ENCODE measurements around the gene GGT5. TPM values are rescaled to one million over a fixed set of nuclear protein-coding genes. Genes with fewer than 3 reads are reported as not detected.

GGT5 gene
- total and polyA plus RNA-seq, 12 donors, result 4.3 to 67.4 (median 13.1) TPM

DNA sequence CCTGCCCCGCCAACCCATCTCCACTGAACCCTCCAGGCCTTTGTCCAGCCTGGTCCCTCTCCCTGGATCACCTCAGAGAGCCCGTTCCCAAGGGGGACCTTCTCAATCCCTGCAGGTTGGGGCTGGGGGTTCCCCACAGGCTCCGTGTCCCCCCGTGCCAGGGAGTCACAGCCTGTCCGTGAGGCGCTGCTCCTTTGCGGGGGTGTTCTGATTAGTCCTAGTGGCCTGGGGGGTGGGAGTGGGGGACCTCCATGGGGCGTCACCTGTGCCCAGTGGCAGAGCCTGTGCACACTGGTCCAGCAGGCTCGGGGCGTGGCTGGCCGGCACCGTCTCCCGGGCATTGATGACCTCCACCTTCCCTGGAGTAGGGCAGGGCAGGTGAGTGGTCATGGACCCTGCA, 11.6 kb downstream of the GGT5 start:
- DNase-seq (no peak), ATAC-seq (peak in 3 of 8 donors; percentile 9 to 20 (median 19))
- Histone ChIP-seq H3K9me3 (no peaks in the 10 kb centered on the region), H3K4me3 (no peak overlapping the region), H3K36me3 (peaks cover 0 to 25% (median 0%) of the 10 kb centered on the region in 9 donors), H3K27ac (no peak overlapping the region), H3K4me1 (peaks cover 0 to 5% (median 3%) of the 10 kb centered on the region in 9 donors), H3K27me3 (no peaks in the 10 kb centered on the region)
- WGBS, 2 donors, result 97 to 98% methylated on average over 13 of the region's 13 CpGs
- intact Hi-C loops (cut with DNase I), result loop anchor here in 3 of 10 donors (5.0 kb wide), 2 partner anchors 36 to 46 kb away; no protein-coding TSS in a partner anchor
- TF ChIP-seq, protein P1, sequence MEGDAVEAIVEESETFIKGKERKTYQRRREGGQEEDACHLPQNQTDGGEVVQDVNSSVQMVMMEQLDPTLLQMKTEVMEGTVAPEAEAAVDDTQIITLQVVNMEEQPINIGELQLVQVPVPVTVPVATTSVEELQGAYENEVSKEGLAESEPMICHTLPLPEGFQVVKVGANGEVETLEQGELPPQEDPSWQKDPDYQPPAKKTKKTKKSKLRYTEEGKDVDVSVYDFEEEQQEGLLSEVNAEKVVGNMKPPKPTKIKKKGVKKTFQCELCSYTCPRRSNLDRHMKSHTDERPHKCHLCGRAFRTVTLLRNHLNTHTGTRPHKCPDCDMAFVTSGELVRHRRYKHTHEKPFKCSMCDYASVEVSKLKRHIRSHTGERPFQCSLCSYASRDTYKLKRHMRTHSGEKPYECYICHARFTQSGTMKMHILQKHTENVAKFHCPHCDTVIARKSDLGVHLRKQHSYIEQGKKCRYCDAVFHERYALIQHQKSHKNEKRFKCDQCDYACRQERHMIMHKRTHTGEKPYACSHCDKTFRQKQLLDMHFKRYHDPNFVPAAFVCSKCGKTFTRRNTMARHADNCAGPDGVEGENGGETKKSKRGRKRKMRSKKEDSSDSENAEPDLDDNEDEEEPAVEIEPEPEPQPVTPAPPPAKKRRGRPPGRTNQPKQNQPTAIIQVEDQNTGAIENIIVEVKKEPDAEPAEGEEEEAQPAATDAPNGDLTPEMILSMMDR (IDR thresholded peaks at IDR 0.05), result no peak

GRCh38 chr22:24232725-24233124, 12.2 kb downstream of the GGT5 start:
- DNase-seq (no peak), ATAC-seq (no peak)
- no peak overlapping the region for H3K27ac ChIP-seq
- peaks cover 0 to under 1% (median 0%) of the 10 kb centered on the region in 11 donors for H3K9me3 ChIP-seq
- H3K4me1 ChIP-seq, result peaks cover 0 to 5% (median 3%) of the 10 kb centered on the region in 9 donors
- H3K36me3 ChIP-seq, result peaks cover 0 to 29% (median 0%) of the 10 kb centered on the region in 9 donors
- H3K27me3 ChIP-seq, result no peaks in the 10 kb centered on the region
- TF ChIP-seq, protein P1 (IDR thresholded peaks at IDR 0.05), result no peak
- no peak overlapping the region for H3K4me3 ChIP-seq
- 94 to 96% methylated on average over 14 to 15 of the region's 15 CpGs for WGBS, 2 donors
- intact Hi-C loops (cut with DNase I), result loop anchor here in 3 of 10 donors (5.0 kb wide), 2 partner anchors 35 to 45 kb away; no protein-coding TSS in a partner anchor

DNA sequence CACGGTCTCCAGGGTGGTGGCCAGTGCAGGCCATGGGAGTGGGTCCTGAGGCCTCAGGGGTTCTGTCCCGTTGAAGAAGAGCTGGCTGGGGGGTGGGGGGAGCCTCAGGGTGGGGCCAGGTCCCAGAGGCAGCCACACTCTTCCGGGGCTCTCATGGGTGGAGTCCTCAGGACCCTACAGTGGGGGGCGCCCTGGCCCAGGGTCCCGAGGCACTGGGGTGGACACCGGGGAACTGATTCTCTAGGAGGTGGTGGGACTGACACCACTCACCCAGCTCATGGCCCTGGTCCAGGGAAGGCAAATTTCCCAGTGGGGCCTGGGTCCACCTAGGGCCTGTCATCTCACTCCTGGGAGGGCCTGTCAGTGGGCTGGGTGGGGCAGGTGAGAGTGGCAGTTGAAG, 12.8 kb downstream of the GGT5 start:
- intact Hi-C loops (cut with DNase I), result loop anchor here in 3 of 10 donors (5.0 kb wide), 2 partner anchors 35 to 45 kb away; no protein-coding TSS in a partner anchor

GRCh38 chr22:24231706-24232105, 13.2 kb downstream of the GGT5 start:
- no peak for DNase-seq
- peak in 1 of 8 donors; percentile 10 for ATAC-seq
- no peak overlapping the region for H3K4me3 ChIP-seq
- intact Hi-C loops (cut with DNase I), result loop anchor here in 3 of 10 donors (5.0 kb wide), 2 partner anchors 34 to 44 kb away; no protein-coding TSS in a partner anchor
- peaks cover 0 to 36% (median 0%) of the 10 kb centered on the region in 9 donors for H3K36me3 ChIP-seq
- H3K9me3 ChIP-seq, result peaks cover 0 to 8% (median 0%) of the 10 kb centered on the region in 11 donors
- H3K4me1 ChIP-seq, result peaks cover 0 to 5% (median 3%) of the 10 kb centered on the region in 9 donors
- TF ChIP-seq, protein P1 (IDR thresholded peaks at IDR 0.05), result no peak
- H3K27ac ChIP-seq, result no peak overlapping the region
- 88 to 93% methylated on average over 9 of the region's 9 CpGs for WGBS, 2 donors
- no peaks in the 10 kb centered on the region for H3K27me3 ChIP-seq

More for the DNA sequence above, 12.8 kb downstream of the GGT5 start:
- Histone ChIP-seq H3K4me3 (no peak overlapping the region), H3K27ac (no peak overlapping the region), H3K4me1 (peaks cover 0 to 5% (median 3%) of the 10 kb centered on the region in 9 donors), H3K27me3 (no peaks in the 10 kb centered on the region), H3K9me3 (peaks cover 0 to 7% (median 0%) of the 10 kb centered on the region in 11 donors), H3K36me3 (peaks cover 0 to 35% (median 0%) of the 10 kb centered on the region in 9 donors)
- TF ChIP-seq, protein P1 (IDR thresholded peaks at IDR 0.05), result no peak
- WGBS, 2 donors, result 88 to 94% methylated on average over 6 of the region's 6 CpGs
- ATAC-seq, result peak in 2 of 8 donors; percentile 7 to 19
- no peak for DNase-seq
